PC-3 (cell line): ENCODE measurements around the gene SYNGR3. TPM values are rescaled to one million over a fixed set of nuclear protein-coding genes. Genes with fewer than 3 reads are reported as not detected.
A peak's percentile ranks its signal among the peaks of the same experiment; 100 is the strongest.

Experiments
- ATAC-seq: fragments of 200-7000 bp; cut with Tn5 transposase; 2 replicates; pipeline ENCODE4 v1.9.1; 2020; ENCODE audit warnings: mild to moderate bottlenecking, moderate library complexity
- BruUV-seq: library from RNA; stranded (reverse); fragments of 400-500 nt; replicated peaks from 2 replicates; lab custom pipeline; 2021; lab: Mats Ljungman, UMichigan
- CTCF ChIA-PET: fragments of 300-600 bp; sonication (Branson Sonifier 250); formaldehyde crosslinking; loops from one replicate; lab custom pipeline; 2022; ENCODE audit warnings: antibody characterized with exemption; lab: Charles Lee
- POLR2A ChIA-PET: fragments of 300-600 bp; sonication (Branson Sonifier 250); formaldehyde crosslinking; loops from one replicate; lab custom pipeline; 2022; ENCODE audit warnings: antibody characterized with exemption; ENCODE audit not compliant: unreplicated experiment; lab: Charles Lee
- DNase-seq: peaks from one replicate; pipeline ENCODE4 v3.0.0-alpha.2; 2015
- H2AFZ ChIP-seq: fragments of 300-600 bp; sonication (generic); 2 replicates; pipeline ENCODE4 v1.6.0; 2016; ENCODE audit warnings: antibody characterized with exemption, low read length
- H3F3A ChIP-seq: fragments of 300-600 bp; sonication (generic); one replicate; pipeline ENCODE4 v1.6.0; 2017; ENCODE audit warnings: antibody characterized with exemption, low read length, control low read depth, mild to moderate bottlenecking; ENCODE audit not compliant: unreplicated experiment
- H3K27ac ChIP-seq: fragments of 300-600 bp; sonication (generic); 2 replicates; pipeline ENCODE4 v1.5.1; 2016; ENCODE audit warnings: mild to moderate bottlenecking, low read length
- H3K27me3 ChIP-seq: fragments of 300-600 bp; sonication (generic); 2 replicates; pipeline ENCODE4 v1.6.1; 2016; ENCODE audit warnings: low read length, mixed read lengths
- H3K36me3 ChIP-seq: fragments of 300-600 bp; sonication (generic); 2 replicates; pipeline ENCODE4 v1.6.1; 2016; ENCODE audit warnings: low read depth, mixed run types, low read length, mixed read lengths
- H3K4me1 ChIP-seq: fragments of 300-600 bp; sonication (generic); 2 replicates; pipeline ENCODE4 v1.5.1; 2016; ENCODE audit warnings: low read length; ENCODE audit not compliant: insufficient read depth
- H3K4me2 ChIP-seq: fragments of 300-600 bp; sonication (generic); 2 replicates; pipeline ENCODE4 v1.6.0; 2016; ENCODE audit warnings: low read length
- H3K4me3 ChIP-seq: fragments of 300-600 bp; sonication (generic); 2 replicates; pipeline ENCODE4 v1.5.1; 2016; ENCODE audit warnings: mild to moderate bottlenecking, low read length, mixed read lengths
- H3K79me2 ChIP-seq: fragments of 300-600 bp; sonication (generic); 2 replicates; pipeline ENCODE4 v1.6.1; 2017; ENCODE audit warnings: low read length, mixed read lengths
- H3K9ac ChIP-seq: fragments of 300-600 bp; sonication (generic); 2 replicates; pipeline ENCODE4 v1.6.0; 2016; ENCODE audit warnings: mild to moderate bottlenecking, low read length
- H3K9me2 ChIP-seq: fragments of 300-600 bp; sonication (generic); replicated peaks from 2 replicates; pipeline ENCODE4 v1.6.1; 2016; ENCODE audit warnings: mixed run types, low read length, mixed read lengths
- H3K9me3 ChIP-seq: fragments of 300-600 bp; sonication (generic); 2 replicates; pipeline ENCODE4 v1.6.1; 2016; ENCODE audit warnings: low read length, mixed read lengths
- H4K20me1 ChIP-seq: fragments of 300-600 bp; sonication (generic); 2 replicates; pipeline ENCODE4 v1.6.1; 2016; ENCODE audit warnings: low read length, mixed read lengths
- EZH2 ChIP-seq: fragments of 300-600 bp; sonication (generic); IDR thresholded peaks from one replicate; pipeline ENCODE4 v1.6.1; 2017; ENCODE audit warnings: antibody characterized with exemption, mild to moderate bottlenecking, low read length; ENCODE audit not compliant: unreplicated experiment
- EZH2phosphoT487 ChIP-seq: fragments of 300-600 bp; sonication (generic); IDR thresholded peaks from 2 replicates; pipeline ENCODE4 v1.6.1; 2018; ENCODE audit warnings: mild to moderate bottlenecking, antibody characterized with exemption, low read length, borderline replicate concordance
- intact Hi-C: fragments of 100-400 bp; cut with micrococcal nuclease; formaldehyde crosslinking; loops from 2 replicates; pipeline ENCODE4 v1.9.0; 2023
- total RNA-seq: library from RNA; depleted of rRNA; stranded (reverse); fragments of >200 nt; gene quantifications from 2 replicates; pipeline ENCODE4 v1.2.3, GENCODE V29; 2014
- TF ChIP-seq, protein P1 (sequence below): fragments of 300-600 bp; sonication (generic); conservative IDR thresholded peaks from 2 replicates; pipeline ENCODE4 v1.5.1; 2017; ENCODE audit warnings: antibody characterized with exemption, low read depth, mild to moderate bottlenecking, low read length

SYNGR3 gene
- total RNA-seq, 1 experiment from 2014 or later = 1.5 TPM

DNA sequence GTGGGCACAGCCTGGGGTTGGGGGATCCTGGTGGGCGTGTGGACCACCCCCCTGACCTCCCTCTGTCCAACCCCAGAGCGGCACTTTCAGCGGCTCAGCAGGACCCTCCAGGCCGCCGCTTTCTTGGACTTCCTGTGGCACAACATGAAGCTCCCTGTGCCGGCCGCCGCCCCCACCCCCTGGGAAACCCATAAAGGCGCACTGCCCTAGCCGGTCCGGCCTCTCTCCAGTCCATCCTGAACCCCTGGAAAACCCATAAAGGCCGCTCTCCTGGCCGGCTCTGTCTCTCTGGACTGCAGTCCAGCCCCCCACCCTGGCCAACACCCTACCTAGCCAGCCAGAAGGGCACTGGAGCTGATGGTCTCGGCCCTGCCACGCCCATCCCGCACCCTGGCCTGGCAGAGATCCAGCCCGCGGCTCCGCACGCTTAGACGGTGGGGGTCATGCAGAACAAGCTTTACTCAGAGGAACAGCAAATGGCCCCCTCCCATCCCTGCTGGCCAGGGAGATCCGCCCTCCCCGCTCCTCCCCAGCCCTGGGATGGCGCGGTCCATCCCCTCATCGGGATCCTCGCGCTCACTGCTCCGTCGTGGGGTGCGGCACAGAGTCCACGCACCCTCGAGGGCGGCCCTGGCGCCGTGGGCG is 11.2 kb upstream of the SYNGR3 start:
- H3F3A ChIP-seq = peaks cover 3% of the 10 kb centered on the region
- no peak overlapping the region for H3K27ac ChIP-seq
- no peaks in the 10 kb centered on the region for H3K9me2 ChIP-seq
- POLR2A ChIA-PET = interaction anchor here (0.6 kb wide), 1 partner anchor 14 kb away, joined by 5 read pairs; the partner anchor contains the start of gene RPS2
- no peaks in the 10 kb centered on the region for H3K36me3 ChIP-seq
- no TSS peak for BruUV-seq
- H3K9me3 ChIP-seq = no peaks in the 10 kb centered on the region
- no peaks in the 10 kb centered on the region for H4K20me1 ChIP-seq
- peaks cover 33% of the 10 kb centered on the region for H3K4me1 ChIP-seq
- H3K4me2 ChIP-seq = peak overlapping the region; percentile 88
- H2AFZ ChIP-seq = no peak overlapping the region
- peaks cover 3% of the 10 kb centered on the region for H3K79me2 ChIP-seq
- intact Hi-C loops = no loop called here
- CTCF ChIA-PET = no interaction called here
- no peaks in the 10 kb centered on the region for H3K27me3 ChIP-seq
- H3K4me3 ChIP-seq = peak overlapping the region; percentile 64; the same call in 1 of the 2 replicates
- H3K9ac ChIP-seq = no peak overlapping the region
- DNase-seq = no peak
- no peak for ATAC-seq
- TF ChIP-seq EZH2 = no peak
- TF ChIP-seq, protein P1, sequence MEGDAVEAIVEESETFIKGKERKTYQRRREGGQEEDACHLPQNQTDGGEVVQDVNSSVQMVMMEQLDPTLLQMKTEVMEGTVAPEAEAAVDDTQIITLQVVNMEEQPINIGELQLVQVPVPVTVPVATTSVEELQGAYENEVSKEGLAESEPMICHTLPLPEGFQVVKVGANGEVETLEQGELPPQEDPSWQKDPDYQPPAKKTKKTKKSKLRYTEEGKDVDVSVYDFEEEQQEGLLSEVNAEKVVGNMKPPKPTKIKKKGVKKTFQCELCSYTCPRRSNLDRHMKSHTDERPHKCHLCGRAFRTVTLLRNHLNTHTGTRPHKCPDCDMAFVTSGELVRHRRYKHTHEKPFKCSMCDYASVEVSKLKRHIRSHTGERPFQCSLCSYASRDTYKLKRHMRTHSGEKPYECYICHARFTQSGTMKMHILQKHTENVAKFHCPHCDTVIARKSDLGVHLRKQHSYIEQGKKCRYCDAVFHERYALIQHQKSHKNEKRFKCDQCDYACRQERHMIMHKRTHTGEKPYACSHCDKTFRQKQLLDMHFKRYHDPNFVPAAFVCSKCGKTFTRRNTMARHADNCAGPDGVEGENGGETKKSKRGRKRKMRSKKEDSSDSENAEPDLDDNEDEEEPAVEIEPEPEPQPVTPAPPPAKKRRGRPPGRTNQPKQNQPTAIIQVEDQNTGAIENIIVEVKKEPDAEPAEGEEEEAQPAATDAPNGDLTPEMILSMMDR = no peak
- no peak for TF ChIP-seq EZH2phosphoT487

DNA sequence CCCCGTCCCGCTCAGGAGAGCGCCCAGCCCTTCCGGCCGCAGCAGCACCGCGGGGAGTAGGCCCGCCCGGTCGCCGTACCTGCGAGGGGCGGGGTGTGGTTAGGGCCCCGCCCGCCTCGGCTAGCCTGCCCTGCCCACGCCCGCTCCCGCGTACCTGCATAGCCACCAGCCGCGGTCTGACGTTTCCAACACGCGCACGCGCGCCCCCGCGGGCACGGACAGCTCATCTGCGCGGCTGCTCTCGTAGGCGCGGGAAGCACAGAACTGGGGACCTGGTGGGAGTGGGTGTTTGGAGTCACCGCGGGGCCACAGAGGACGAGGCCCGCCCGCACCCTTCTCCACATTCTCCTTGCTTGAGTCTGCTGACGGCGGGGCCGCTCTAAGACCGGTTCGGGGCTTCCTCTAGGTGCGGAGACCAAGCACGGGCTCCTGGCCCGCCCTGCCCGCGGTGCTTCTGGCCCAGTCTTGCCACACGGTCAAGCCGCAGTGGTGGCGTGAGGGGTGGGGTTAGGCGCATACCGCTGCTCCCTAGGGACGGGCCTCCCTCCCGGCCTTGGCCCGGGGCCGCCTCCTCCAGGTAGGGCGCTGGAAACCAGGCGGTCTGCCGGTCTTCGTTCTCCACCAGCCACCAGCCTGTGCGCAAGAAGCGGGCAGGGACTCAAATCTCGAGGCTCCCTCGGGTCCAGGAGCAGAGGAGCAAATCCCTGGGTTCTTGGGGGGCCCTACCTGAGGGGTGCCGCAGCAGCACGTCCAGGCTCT is 10.3 kb upstream of the SYNGR3 start:
- no peaks in the 10 kb centered on the region for H3K36me3 ChIP-seq
- H2AFZ ChIP-seq = no peak overlapping the region
- peaks cover 33% of the 10 kb centered on the region for H3K4me1 ChIP-seq
- H3K9ac ChIP-seq = no peak overlapping the region
- peak overlapping the region; percentile 64 for H3K4me3 ChIP-seq
- no peaks in the 10 kb centered on the region for H3K27me3 ChIP-seq
- DNase-seq (peak; percentile 85), ATAC-seq (peak; percentile 33)
- H3K9me3 ChIP-seq = no peaks in the 10 kb centered on the region
- H3F3A ChIP-seq = peaks cover 3% of the 10 kb centered on the region
- peaks cover 2% of the 10 kb centered on the region; the same call in 1 of the 2 replicates for H3K79me2 ChIP-seq
- intact Hi-C loops = no loop called here
- H4K20me1 ChIP-seq = no peaks in the 10 kb centered on the region
- H3K9me2 ChIP-seq = no peaks in the 10 kb centered on the region
- peak overlapping the region; percentile 88 for H3K4me2 ChIP-seq
- ChIA-PET POLR2A (no interaction called here), CTCF (no interaction called here)
- no peak overlapping the region for H3K27ac ChIP-seq
- BruUV-seq = TSS peak; percentile 13
- TF ChIP-seq EZH2phosphoT487 = no peak
- TF ChIP-seq EZH2 = no peak
- TF ChIP-seq, protein P1 = no peak
